Upper lobe of right lung (tissue), 1 donor: Measurements from ENCODE around the gene ELOVL7. TPM values are rescaled to one million over a fixed set of nuclear protein-coding genes. Genes with fewer than 3 reads are reported as not detected.
"Not testable (repeated sequence)": the region's sequence is repeated elsewhere in the genome, so short reads cannot be mapped to it uniquely, and the experiment has no call there.

Experiments
- ATAC-seq: fragments of 200-7000 bp; cut with Tn5 transposase; one replicate; pipeline ENCODE4 v1.9.1; 2020; ENCODE audit warnings: mild to moderate bottlenecking, moderate library complexity
- DNase-seq: peaks from one replicate; pipeline ENCODE4 v3.0.0-alpha.2; 2020
- H3K27ac ChIP-seq: fragments of 200-600 bp; one replicate; pipeline ENCODE4 v1.8.0; 2022
- H3K27me3 ChIP-seq: fragments of 200-600 bp; one replicate; pipeline ENCODE4 v1.8.0; 2022; ENCODE audit warnings: mild to moderate bottlenecking
- H3K36me3 ChIP-seq: fragments of 200-600 bp; one replicate; pipeline ENCODE4 v1.8.0; 2022
- H3K4me1 ChIP-seq: fragments of 200-600 bp; one replicate; pipeline ENCODE4 v1.8.0; 2022
- H3K4me3 ChIP-seq: fragments of 200-600 bp; one replicate; pipeline ENCODE4 v1.8.0; 2022; ENCODE audit warnings: mild to moderate bottlenecking
- H3K9me3 ChIP-seq: fragments of 200-600 bp; one replicate; pipeline ENCODE4 v1.8.0; 2022
- intact Hi-C: fragments of 100-400 bp; cut with DNase I; formaldehyde crosslinking; loops from one replicate; pipeline ENCODE4 v1.11.0; 2022
- total RNA-seq: library from RNA; stranded (reverse); fragmentation: NEBNext Ultra II Directional; extraction: Animal tissue kit (Norgen Biotek cat#: 25700); gene quantifications from one replicate; pipeline ENCODE4 v1.2.1, GENCODE V29; 2021
- TF ChIP-seq, protein P1 (sequence below): fragments of 200-600 bp; IDR thresholded peaks from one replicate; pipeline ENCODE4 v1.8.0; 2022; ENCODE audit warnings: antibody characterized with exemption
- donor health status: DM: no; HTN: yes; CAD: no; lungs with severe emphysema.

Gene ELOVL7
- total RNA-seq, 1 donor from 2014 or later: 8.2 TPM

DNA sequence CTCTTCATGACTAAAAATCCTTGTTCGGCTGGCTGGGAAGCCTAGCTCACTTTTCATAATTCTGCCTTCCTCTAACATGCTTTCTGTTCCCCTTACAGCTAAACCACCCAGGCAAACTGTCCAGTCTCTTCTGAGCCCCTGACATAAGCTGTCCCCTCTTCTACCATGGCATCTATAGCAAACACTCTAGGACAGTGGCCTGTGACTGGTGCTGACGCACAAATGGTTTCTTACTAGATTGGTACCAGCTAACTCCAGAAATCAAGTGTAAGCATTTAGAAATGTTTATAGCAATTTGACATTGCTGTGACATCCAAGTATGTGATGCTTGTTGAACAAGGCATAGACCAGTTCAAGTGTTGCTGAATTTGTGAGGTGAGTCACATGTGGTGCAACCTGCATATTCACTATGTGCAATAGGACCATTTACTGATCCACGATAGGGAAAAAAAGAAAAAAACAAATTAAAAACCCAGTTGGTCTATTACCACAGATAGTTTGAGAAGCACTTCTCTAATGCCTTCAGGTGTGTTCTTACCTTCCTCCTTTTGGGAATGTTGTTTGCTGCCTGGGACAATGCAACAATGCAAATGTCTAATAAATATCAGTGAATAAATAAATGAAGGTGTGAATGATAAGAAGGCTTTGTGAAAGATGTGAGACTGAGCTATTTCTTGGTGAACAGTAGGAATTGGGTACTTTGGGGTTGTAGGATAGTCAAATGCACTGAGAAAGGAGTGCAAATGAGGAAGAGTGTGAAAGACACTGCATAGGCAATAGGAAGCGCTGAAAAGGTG is 22.4 kb downstream of the ELOVL7 start:
- TF ChIP-seq, protein P1, sequence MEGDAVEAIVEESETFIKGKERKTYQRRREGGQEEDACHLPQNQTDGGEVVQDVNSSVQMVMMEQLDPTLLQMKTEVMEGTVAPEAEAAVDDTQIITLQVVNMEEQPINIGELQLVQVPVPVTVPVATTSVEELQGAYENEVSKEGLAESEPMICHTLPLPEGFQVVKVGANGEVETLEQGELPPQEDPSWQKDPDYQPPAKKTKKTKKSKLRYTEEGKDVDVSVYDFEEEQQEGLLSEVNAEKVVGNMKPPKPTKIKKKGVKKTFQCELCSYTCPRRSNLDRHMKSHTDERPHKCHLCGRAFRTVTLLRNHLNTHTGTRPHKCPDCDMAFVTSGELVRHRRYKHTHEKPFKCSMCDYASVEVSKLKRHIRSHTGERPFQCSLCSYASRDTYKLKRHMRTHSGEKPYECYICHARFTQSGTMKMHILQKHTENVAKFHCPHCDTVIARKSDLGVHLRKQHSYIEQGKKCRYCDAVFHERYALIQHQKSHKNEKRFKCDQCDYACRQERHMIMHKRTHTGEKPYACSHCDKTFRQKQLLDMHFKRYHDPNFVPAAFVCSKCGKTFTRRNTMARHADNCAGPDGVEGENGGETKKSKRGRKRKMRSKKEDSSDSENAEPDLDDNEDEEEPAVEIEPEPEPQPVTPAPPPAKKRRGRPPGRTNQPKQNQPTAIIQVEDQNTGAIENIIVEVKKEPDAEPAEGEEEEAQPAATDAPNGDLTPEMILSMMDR: no peak
- Histone ChIP-seq H3K27ac (no peak overlapping the region), H3K9me3 (no peaks in the 10 kb centered on the region), H3K36me3 (no peaks in the 10 kb centered on the region), H3K4me3 (no peak overlapping the region), H3K4me1 (no peaks in the 10 kb centered on the region), H3K27me3 (no peaks in the 10 kb centered on the region)
- DNase-seq (no peak), ATAC-seq (no peak)
- intact Hi-C loops: no loop called here

DNA sequence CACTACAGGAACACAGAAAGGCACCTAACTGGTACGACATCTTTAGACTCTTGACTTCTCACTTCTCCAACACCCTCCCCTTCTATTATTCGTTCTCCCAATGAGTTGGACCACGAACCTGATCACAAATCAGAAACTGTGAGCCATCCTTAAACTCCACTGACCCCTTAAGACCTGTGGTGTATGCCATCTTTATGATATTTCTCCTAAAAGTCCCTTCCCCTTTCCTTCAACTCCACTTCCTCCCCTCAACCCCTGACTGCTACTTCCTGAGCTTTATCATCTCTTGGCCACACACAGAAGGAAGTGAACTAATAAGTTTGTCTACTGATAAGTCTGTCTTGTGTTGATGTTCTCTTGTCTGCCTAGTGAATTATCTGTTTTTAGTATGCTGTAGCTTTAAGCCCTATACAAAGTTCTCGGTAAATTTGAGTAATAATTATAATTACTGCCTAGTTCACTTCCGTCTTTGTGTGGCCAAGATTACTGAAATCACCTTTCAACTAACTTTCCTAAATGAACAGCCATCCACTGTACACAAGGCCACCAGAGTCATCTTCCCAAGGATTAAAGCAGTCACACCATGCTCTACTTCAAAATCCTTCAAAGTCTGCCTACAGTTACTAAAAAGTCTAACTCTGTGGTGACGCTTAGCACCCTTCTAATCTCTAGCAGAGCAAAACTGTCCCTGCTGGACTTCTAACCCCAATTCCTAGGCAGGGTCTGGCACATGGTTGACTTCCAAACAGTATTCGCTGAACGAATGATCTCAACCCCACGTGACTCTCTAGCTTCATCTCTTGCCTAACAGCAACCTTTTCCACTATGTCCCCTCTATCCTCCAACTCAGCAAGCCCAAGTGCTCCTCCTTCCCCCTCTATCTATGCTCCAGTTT is 23.2 kb downstream of the ELOVL7 start:
- Histone ChIP-seq H3K9me3 (no peaks in the 10 kb centered on the region), H3K27ac (no peak overlapping the region), H3K4me3 (no peak overlapping the region), H3K27me3 (no peaks in the 10 kb centered on the region), H3K36me3 (no peaks in the 10 kb centered on the region), H3K4me1 (no peaks in the 10 kb centered on the region)
- DNase-seq (no peak), ATAC-seq (peak; percentile 30)
- intact Hi-C loops: no loop called here
- TF ChIP-seq, protein P1: no peak

DNA sequence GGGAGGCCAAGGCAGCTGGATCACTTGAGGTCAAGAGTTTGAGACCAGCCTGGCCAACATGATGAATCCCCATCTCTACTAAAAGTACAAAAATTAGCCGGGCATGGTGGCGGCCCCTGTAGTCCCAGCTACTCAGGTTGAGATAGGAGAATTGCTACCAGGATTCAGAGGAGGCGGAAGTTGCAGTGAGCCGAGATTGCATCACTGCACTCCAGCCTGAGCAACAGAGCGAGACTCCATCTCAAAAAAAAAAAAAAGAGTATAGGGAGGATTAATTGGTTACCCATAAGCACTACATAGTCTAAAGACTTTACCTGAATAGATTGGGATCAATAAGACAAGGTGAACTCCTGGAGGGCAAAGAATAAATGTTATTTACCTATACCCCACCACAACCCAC is 27.9 kb downstream of the ELOVL7 start:
- H3K27ac ChIP-seq, intact Hi-C loops, H3K9me3 ChIP-seq, H3K4me3 ChIP-seq, H3K36me3 ChIP-seq, H3K4me1 ChIP-seq, DNase-seq, ATAC-seq, H3K27me3 ChIP-seq: not testable (repeated sequence)

DNA sequence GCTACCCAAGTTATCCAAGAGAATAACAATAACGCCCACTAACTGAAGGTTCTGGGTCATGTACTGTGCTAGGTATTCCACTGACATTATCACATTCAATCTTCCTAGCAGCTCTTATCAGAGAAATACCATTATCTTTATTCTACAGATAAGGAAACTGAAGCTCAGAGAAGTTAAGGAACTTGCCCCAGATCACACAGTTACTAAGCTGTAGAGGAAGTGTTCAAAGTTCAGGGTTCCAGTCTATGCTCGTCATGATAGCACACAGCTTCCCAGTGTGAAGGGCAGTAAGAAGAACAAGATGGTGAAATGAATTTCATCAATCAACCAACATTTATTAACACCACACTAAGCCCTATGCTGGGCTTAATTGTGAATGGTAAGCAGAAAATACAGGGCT is 29.6 kb downstream of the ELOVL7 start:
- Histone ChIP-seq H3K36me3 (no peaks in the 10 kb centered on the region), H3K9me3 (no peaks in the 10 kb centered on the region), H3K4me1 (no peaks in the 10 kb centered on the region), H3K27ac (no peak overlapping the region), H3K27me3 (no peaks in the 10 kb centered on the region), H3K4me3 (no peak overlapping the region)
- intact Hi-C loops: no loop called here
- ATAC-seq (no peak), DNase-seq (no peak)
- TF ChIP-seq, protein P1: no peak

DNA sequence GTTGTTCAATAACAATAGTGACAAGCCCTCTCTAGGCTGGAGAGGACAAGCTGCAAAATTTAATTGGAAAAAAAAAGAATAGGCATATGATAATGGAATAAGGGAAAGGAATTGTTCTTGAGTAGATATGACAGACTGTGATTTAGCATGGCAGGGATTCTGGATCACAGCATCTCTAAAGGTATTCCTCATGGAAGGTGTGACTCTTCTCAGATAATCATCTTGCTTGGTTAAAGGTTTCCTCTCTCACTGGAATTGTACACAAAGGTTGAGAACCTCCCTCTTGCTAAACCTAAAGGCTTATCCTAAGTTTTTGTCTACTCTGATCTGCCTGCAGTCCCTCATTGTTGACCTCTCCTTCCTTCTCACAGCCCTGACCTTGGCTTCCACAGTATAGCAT is 31.6 kb downstream of the ELOVL7 start:
- no peak overlapping the region for H3K27ac ChIP-seq
- ATAC-seq (no peak), DNase-seq (no peak)
- no peaks in the 10 kb centered on the region for H3K36me3 ChIP-seq
- no peaks in the 10 kb centered on the region for H3K9me3 ChIP-seq
- H3K4me1 ChIP-seq: no peaks in the 10 kb centered on the region
- no peak overlapping the region for H3K4me3 ChIP-seq
- intact Hi-C loops: no loop called here
- TF ChIP-seq, protein P1: no peak
- H3K27me3 ChIP-seq: no peaks in the 10 kb centered on the region

DNA sequence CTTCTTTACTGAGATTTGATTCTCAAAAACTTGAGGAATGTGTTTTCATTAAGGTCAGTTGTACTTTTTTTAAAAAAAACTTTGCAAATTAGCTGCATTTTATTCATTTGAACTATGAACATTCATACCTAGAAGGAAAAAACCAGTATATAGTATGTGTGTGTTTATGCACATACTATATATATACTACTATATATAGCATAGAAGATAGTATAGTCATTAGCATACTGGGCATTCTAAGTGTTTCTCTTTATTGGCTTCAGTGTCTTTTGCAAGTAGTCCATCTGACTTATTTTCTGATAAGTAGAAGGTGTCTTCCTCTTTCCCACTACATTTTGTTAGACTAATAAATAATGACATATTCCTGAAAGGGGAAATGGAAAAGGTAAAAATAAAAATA is 33.0 kb downstream of the ELOVL7 start:
- Histone ChIP-seq H3K4me3 (no peak overlapping the region), H3K27me3 (no peaks in the 10 kb centered on the region), H3K4me1 (no peaks in the 10 kb centered on the region), H3K36me3 (no peaks in the 10 kb centered on the region), H3K9me3 (no peaks in the 10 kb centered on the region), H3K27ac (no peak overlapping the region)
- no peak for ATAC-seq
- TF ChIP-seq, protein P1: no peak
- DNase-seq: no peak
- intact Hi-C loops: no loop called here
